HG03097 (cell line): Measurements from ENCODE around the gene EXOC2.
"Not testable (repeated sequence)": the region's sequence is repeated elsewhere in the genome, so short reads cannot be mapped to it uniquely, and the experiment has no call there.

ENCODE experiments used
- ATAC-seq: cut with Tn5 transposase; IDR thresholded peaks from one replicate; pipeline ENCODE4 v1.9.1; 2021; ENCODE audit not compliant: unreplicated experiment, low FRiP score

EXOC2 gene

GRCh38 chr6:641225-641985, 51.5 kb downstream of the EXOC2 start:
- ATAC-seq, result no peak

- ATAC-seq, result no peak
Observed at GRCh38 chr6:636488-636887, 56.5 kb downstream of the EXOC2 start.

- ATAC-seq, result no peak
Observed at GRCh38 chr6:635233-635632, 57.7 kb downstream of the EXOC2 start.

DNA sequence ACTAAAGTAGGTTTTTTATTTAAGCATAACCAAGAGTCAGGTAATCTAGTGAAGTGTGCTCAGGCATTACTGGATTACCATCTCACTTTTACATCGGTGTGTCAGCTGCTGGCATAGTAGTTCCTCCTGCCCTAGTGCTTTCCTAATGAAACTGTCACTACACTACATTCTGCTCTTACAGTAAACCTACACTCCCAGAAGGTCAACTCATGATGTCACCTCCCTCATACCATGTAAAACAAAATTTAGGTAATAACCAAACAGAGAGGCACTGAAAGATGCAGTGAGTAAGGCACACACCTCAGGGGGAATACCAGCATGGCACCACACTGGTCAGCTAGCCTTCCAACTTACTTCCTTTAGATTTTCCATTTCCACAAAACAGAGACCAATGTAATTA, 59.3 kb downstream of the EXOC2 start:
- no peak for ATAC-seq

DNA sequence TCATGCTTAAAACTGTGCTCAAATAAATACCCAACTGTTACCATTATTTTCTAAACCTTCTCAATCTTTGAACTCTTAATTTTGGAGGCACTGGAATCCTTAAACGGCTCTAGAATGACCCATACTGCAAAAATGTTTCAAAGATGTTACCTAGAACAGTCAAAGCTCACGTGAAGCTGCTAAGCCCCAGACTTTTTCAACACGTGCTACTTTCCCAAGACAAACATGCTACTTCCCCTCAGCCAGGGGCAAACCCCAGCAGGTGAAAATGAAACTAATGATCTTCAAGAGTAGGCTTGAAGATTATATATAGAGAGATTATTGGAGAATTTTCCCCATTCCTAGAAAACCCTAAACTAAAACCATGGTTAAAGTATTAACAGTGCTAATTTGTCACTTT, 64.2 kb downstream of the EXOC2 start:
- no peak for ATAC-seq

GRCh38 chr6:626236-626635, 66.7 kb downstream of the EXOC2 start:
- no peak for ATAC-seq

DNA sequence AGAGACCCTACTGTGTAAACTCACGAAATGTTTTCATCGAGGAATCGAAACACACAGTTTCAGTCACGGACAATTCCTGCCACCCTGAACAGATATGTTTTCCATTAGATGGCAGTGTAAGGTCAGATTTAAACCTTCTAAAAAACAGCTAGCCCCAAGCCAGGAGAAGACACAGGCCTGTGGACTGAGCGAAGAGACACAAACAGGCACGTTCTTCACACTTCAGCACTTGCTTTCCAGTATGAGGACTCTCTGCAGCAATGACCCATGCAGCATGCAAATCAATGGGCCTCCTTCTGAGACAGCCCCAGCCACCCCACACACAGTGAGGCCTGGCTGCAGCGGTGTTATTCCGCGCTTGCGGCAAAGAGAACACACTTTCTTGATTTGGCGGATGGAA, 68.0 kb downstream of the EXOC2 start:
- ATAC-seq, result no peak

DNA sequence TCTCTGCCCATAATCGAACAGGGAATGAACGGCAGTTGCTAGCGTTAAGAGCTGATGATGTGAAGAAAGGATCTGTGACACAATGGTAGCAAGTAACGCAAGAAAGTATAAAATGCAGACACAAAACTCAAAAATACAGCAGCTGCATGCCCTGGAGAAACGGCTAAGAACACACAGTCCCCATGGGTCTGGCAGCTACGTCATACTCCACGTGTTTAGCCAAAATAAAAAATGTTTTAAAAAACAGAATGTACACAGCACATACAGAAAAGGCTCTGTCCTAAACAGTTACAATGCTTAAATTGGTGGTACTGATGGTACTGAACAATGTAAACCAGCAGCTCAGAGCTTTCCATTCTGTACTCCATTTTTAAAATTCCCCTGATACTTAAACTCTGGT, 70.5 kb downstream of the EXOC2 start:
- no peak for ATAC-seq

DNA sequence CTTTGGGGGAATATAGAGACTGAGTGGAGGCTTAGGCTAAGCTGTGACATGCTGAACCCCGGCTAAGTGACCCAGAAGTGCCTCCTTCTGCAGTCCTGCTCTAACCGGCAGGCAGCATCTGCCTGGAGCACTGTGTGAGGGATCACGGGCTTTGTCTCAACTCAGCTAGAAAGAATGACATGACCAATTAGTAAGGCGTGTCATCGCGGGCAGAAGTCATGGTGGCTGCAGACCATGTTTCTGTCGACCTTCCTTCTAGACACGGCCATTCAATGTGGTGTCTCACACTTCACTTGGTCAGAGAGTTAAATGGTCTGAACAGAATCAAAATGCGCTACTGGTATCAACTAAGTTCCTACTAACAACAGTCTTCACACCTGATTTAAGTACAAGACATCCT, 71.0 kb downstream of the EXOC2 start:
- no peak for ATAC-seq

DNA sequence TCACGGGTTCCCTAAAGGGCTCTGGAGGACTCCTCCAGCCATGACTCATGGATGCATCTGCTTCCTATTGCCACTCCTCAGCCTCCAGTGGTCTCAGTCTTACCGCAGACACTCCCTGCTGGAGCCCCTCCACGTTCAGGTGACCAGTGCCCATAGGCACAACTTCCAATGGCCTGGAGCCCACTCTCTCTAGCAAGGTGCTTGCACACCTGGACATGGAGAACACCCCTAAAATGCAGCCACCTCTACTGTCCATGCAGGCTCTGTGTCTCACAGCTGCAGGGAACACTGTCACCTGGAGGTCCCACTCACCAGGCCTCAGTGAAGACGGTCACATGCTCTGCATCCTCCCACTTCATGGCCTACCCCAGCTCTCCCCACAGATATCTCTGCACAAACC, 72.0 kb downstream of the EXOC2 start:
- no peak for ATAC-seq

GRCh38 chr6:620166-620565, 72.8 kb downstream of the EXOC2 start:
- ATAC-seq, result no peak

DNA sequence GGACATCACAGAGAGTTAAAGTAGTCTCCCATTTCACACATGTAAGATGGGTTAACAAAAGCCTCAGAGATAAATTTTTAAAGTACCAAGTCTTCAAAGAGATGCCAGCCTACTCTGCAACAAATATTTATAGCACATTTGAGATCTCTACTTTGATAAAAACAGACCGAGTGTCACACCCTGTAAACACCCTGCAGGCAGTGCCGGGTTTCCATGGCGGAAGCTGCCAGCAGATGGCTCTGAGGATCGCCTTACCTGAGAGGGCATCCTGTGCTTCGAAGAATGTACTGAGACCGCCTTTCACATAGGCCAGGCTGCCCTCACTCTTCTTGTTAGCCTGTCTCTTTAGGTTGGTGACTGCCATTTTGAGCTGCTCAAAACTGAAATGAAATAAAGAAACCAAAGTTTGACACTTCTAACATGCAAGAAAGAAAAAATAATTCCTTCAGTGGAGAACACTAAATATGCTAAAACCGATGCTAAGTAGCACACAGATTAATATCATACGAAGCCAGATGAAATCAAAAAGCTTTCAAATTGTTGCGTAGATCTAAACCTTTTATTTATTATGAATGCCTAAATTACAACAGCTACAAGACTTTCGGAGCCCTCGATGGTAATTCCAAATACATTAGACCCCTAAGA, 75.4 kb downstream of the EXOC2 start:
- no peak for ATAC-seq

GRCh38 chr6:613981-614380, 79.0 kb downstream of the EXOC2 start:
- ATAC-seq, result no peak

GRCh38 chr6:611928-612327, 81.0 kb downstream of the EXOC2 start:
- no peak for ATAC-seq

GRCh38 chr6:610882-611281, 82.1 kb downstream of the EXOC2 start:
- ATAC-seq, result no peak

- ATAC-seq, result no peak
Observed at GRCh38 chr6:609905-610304, 83.0 kb downstream of the EXOC2 start.

DNA sequence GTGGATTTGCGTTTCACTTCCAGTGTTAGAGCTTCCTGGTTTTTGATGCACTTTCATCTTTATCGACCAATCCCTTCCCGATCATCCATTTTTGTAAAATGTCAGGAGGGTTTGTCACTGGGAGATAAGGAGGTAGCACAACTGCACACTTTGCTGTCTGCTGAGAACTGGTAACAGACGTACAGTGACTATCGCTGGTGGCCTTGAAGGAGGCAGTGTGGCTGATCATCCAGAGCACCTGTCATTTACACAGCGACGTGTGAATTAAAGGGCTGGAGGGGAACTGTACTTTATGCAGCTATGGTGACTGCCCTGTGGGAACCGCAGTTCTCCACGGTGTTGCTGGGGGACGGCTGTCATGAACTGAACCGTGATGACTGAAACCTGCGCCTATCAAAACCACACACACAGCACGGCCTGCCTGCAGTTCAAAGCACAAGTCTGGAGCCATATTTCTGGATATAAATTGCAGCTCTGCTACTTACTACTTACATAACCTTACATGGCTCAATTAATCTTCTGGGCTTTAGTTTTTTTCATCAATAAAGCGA, 86.0 kb downstream of the EXOC2 start:
- ATAC-seq, result no peak

DNA sequence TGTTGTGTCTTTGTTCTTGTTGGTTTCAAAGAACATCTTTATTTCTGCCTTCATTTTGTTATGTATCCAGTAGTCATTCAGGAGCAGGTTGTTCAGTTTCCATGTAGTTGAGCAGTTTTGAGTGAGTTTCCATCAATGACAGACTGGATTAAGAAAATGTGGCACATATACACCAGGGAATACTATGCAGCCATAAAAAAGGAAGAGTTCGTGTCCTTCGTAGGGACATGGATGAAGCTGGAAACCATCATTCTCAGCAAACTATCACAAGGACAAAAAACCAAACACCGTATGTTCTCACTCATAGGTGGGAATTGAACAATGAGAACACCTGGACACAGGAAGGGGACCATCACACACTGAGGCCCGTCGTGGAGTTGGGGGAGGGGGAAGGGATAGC, 87.0 kb downstream of the EXOC2 start:
- ATAC-seq, result not testable (repeated sequence)

- no peak for ATAC-seq
Observed at GRCh38 chr6:604579-604978, 88.4 kb downstream of the EXOC2 start.

GRCh38 chr6:603265-603664, 89.7 kb downstream of the EXOC2 start:
- ATAC-seq, result no peak

GRCh38 chr6:599576-600448, 93.1 kb downstream of the EXOC2 start:
- no peak for ATAC-seq
